ENCODE results near the gene MAP3K14. TPM values are rescaled to one million over a fixed set of nuclear protein-coding genes. Genes with fewer than 3 reads are reported as not detected.

Gene MAP3K14
- total and polyA plus RNA-seq, 4 donors = 1.2 to 7.8 (median 4.2) TPM

- Histone ChIP-seq H3K4me1 (ENCODE audit: control insufficient read depth in 4 of 4, insufficient read depth in 4 of 4, low read length in 3 of 4) (peaks cover 0 to 5% (median 0%) of the 10 kb centered on the region in 4 donors), H3K27me3 (ENCODE audit: control insufficient read depth in 4 of 4, insufficient read depth in 4 of 4, low read length in 3 of 4) (no peaks in the 10 kb centered on the region), H3K27ac (ENCODE audit: low read depth in 1 of 2, low read length in 2 of 2) (no peak overlapping the region), H3K36me3 (ENCODE audit: control insufficient read depth in 4 of 4, insufficient read depth in 3 of 4, low read depth in 1 of 4, low read length in 3 of 4) (no peaks in the 10 kb centered on the region), H3K9ac (ENCODE audit: low read depth in 1 of 2, low read length in 2 of 2) (no peak overlapping the region), H3K9me3 (ENCODE audit: control insufficient read depth in 4 of 4, low read length in 3 of 4) (no peaks in the 10 kb centered on the region), H3K4me3 (ENCODE audit: low read depth in 1 of 3, low read length in 3 of 3) (no peak overlapping the region)
- 87% methylated on average over 4 of the region's 4 CpGs for WGBS
- TF ChIP-seq NR2F2 (IDR thresholded peaks at IDR 0.05) = no peak
- no peak for DNase-seq (ENCODE audit: low spot score)
These were observed 86.4 kb downstream of the MAP3K14 start for GRCh38 chr17:45230410-45230786.

- peak; percentile 31 for DNase-seq (ENCODE audit: low spot score)
- Histone ChIP-seq H3K36me3 (ENCODE audit: control insufficient read depth in 4 of 4, insufficient read depth in 3 of 4, low read depth in 1 of 4, low read length in 3 of 4) (no peaks in the 10 kb centered on the region), H3K4me3 (ENCODE audit: low read depth in 1 of 3, low read length in 3 of 3) (no peak overlapping the region), H3K27me3 (ENCODE audit: control insufficient read depth in 4 of 4, insufficient read depth in 4 of 4, low read length in 3 of 4) (no peaks in the 10 kb centered on the region), H3K4me1 (ENCODE audit: control insufficient read depth in 4 of 4, insufficient read depth in 4 of 4, low read length in 3 of 4) (peaks cover 0 to 5% (median 0%) of the 10 kb centered on the region in 4 donors), H3K9ac (ENCODE audit: low read depth in 1 of 2, low read length in 2 of 2) (no peak overlapping the region), H3K27ac (ENCODE audit: low read depth in 1 of 2, low read length in 2 of 2) (peak overlapping the region; percentile 66 to 80), H3K9me3 (ENCODE audit: control insufficient read depth in 4 of 4, low read length in 3 of 4) (no peaks in the 10 kb centered on the region)
- 86% methylated on average over 16 of the region's 16 CpGs for WGBS
- no peak for TF ChIP-seq REST (IDR thresholded peaks at IDR 0.05)
- TF ChIP-seq NR2F2 (IDR thresholded peaks at IDR 0.05) = no peak
- TF ChIP-seq TAF1 (conservative IDR thresholded peaks at IDR 0.05) = no peak
- no peak for TF ChIP-seq HNF4G (IDR thresholded peaks at IDR 0.05)
- no peak for TF ChIP-seq RXRA (IDR thresholded peaks at IDR 0.05)
- TF ChIP-seq RAD21 (IDR thresholded peaks at IDR 0.05) = no peak
- no peak for TF ChIP-seq FOXA2 (IDR thresholded peaks at IDR 0.05)
- TF ChIP-seq FOXA1 (IDR thresholded peaks at IDR 0.05) = no peak
- TF ChIP-seq YY1 (IDR thresholded peaks at IDR 0.05) = no peak
- no peak for TF ChIP-seq ATF3 (IDR thresholded peaks at IDR 0.05)
- no peak for TF ChIP-seq ZBTB33 (IDR thresholded peaks at IDR 0.05)
- TF ChIP-seq EGR1 (IDR thresholded peaks at IDR 0.05; ENCODE audit: low read depth in 2 of 2) = no peak
- no peak for TF ChIP-seq HNF4A (conservative IDR thresholded peaks at IDR 0.05)
- TF ChIP-seq CTCF (IDR thresholded peaks at IDR 0.05; ENCODE audit: low read depth, low read length, missing input control) = no peak
- no peak for TF ChIP-seq JUND (IDR thresholded peaks at IDR 0.05)
- TF ChIP-seq SP1 (IDR thresholded peaks at IDR 0.05) = no peak
These were observed 87.0 kb downstream of the MAP3K14 start for GRCh38 chr17:45229681-45230409.

All from liver (tissue), 9 donors.